ENCODE measurements around the gene DENND6B.

Gene DENND6B

DNA sequence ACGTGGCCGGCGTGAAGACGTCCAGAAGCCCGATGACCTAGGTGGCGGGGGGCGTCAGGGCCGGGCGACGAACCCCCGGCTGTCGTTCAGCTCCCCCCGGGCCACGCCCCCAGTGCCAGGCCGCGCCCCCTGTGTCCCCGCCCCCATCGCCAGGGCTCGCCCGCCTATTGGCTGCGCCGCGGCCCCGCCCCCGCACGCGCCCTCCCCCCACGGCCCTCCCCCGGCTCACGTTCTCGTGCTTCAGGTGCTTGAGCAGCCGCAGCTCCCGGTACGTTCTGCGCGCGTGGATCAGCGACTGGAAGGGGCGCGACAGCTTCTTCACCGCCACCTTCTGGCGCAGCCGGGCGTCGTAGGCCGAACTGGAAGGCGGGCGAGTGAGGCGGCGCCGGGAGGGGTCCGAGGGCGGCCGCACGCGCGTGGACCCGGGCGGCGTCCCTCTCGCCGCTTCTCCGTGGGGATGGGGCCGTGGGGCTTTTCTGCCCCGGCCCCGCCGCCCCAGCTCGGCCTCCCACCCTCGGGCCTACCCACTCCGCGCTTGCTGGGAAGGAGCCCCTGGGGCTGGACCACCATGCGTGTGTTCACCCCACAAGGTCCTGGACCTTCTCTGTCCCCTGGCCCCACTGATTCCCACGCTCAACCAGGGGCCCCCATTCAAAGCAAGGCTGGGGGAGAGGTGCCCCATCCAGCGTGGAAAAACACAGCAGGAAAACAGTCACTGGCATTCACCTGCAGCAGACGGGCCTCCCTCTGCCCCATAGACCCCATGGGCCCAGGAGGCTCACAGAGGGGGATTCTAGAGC, 59.0 kb downstream of the DENND6B start:
- Histone ChIP-seq H3K9me3 (ENCODE audit: control insufficient read depth, low read length) (peaks cover 6% of the 10 kb centered on the region), H3K4me1 (ENCODE audit: control insufficient read depth, insufficient read depth, low read length, poor library complexity, severe bottlenecking) (peaks cover 20% of the 10 kb centered on the region), H3K36me3 (ENCODE audit: control insufficient read depth, insufficient read depth, low read length) (no peaks in the 10 kb centered on the region), H3K27ac (ENCODE audit: low read depth, low read length, severe bottlenecking) (no peak overlapping the region), H3K4me3 (ENCODE audit: extremely low read depth, insufficient read depth, low read length, poor library complexity, severe bottlenecking) (no peak overlapping the region)
- WGBS, 2 experiments (ENCODE audit: insufficient coverage in 2 of 2): 54 to 56% methylated on average over 30 to 57 of the region's 75 CpGs

DNA sequence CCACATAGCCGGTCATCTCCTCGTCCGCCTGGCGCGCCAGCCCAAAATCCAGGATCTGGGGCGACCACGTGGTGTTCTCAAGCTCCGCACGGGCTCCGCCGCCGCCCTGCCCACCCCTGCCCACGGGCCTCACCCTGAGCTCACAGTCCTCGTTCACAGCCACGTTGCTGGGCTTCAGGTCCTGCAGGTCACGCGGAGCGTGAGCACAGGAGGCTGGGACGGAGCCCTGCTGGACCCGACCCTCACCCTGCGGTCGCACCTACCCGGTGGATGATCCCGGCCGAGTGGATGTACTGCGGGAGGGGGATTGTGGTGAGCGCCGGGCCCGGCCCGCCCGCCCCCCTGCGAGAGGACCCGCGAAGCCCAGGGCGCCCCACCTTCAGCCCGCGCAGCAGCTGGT, 59.8 kb downstream of the DENND6B start:
- peaks cover 16% of the 10 kb centered on the region for H3K4me1 ChIP-seq (ENCODE audit: control insufficient read depth, insufficient read depth, low read length, poor library complexity, severe bottlenecking)
- no peaks in the 10 kb centered on the region for H3K36me3 ChIP-seq (ENCODE audit: control insufficient read depth, insufficient read depth, low read length)
- H3K9me3 ChIP-seq (ENCODE audit: control insufficient read depth, low read length): peaks cover 6% of the 10 kb centered on the region
- 84 to 91% methylated on average over 29 to 37 of the region's 37 CpGs for WGBS, 2 experiments (ENCODE audit: insufficient coverage in 2 of 2)
- H3K4me3 ChIP-seq (ENCODE audit: extremely low read depth, insufficient read depth, low read length, poor library complexity, severe bottlenecking): no peak overlapping the region
- H3K27ac ChIP-seq (ENCODE audit: low read depth, low read length, severe bottlenecking): no peak overlapping the region

DNA sequence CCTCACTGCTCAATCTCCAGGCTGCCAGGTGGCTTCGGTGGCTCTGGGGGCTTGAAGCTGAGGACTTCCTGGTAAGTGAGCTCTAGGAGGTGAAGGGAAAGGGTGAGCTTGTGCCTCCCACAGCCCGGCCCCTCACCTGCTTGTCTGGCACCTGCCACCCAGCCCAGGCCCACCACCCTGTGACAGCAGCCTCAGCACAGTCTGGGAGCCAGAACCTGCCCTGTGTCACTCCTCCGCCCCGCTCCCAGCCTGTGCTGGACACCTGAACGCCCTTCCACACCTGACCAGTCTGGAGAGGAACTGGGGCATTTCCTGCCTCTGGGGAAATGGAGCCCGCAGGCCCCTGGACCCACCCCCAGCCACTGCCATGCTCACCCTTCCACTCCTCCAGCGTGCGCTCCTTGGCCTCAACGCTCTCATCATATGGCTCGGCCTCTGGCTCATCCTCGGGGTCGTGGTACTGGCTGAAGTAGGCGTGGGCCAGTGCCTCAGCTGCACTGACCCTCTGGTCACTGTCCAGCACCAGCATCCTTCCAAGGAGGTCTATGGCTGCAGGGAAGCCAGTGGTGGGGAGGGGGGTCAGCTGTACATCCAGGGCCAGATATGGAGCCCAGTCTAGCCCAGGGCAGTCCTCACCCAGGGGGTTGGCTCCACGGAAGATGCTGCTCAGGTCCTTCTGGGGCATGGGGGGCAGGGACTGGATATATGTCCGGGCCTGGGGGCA, 61.7 kb downstream of the DENND6B start:
- Histone ChIP-seq H3K4me3 (ENCODE audit: extremely low read depth, insufficient read depth, low read length, poor library complexity, severe bottlenecking) (no peak overlapping the region), H3K4me1 (ENCODE audit: control insufficient read depth, insufficient read depth, low read length, poor library complexity, severe bottlenecking) (peaks cover 9% of the 10 kb centered on the region), H3K36me3 (ENCODE audit: control insufficient read depth, insufficient read depth, low read length) (no peaks in the 10 kb centered on the region), H3K9me3 (ENCODE audit: control insufficient read depth, low read length) (peaks cover 6% of the 10 kb centered on the region), H3K27ac (ENCODE audit: low read depth, low read length, severe bottlenecking) (no peak overlapping the region)
- WGBS, 2 experiments (ENCODE audit: insufficient coverage in 2 of 2): 86 to 91% methylated on average over 12 to 13 of the region's 15 CpGs

DNA sequence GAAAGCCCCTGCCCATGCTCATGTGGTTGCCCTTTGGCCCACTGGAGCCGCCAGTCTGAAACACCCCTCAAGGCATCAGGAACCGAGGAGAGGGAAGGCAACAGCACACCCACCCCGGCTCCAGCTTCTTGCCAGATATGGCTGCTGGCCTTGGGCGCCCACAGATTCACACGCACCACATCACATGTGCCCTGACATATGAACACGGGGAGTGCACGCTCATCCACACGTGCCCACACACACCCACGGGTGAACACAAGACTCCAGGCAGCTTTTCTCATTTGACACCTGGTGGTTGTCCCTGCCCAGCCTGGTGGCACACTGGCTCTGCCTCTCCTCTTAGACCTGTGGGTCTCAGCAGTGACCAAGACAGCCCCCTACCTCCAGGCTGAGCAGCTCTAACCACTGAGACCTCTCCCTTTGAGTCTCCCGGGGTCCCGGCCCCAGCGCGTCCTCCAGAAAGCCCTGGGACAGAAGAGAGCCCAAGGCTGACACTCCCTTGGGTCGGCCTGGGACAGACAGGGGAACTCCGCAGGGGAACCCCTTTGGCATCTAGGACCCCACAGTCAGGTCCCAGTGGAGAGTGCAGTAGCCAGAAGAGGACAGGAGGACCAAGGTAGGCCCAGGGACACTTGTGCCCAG, 62.6 kb downstream of the DENND6B start:
- 84 to 95% methylated on average over 11 to 14 of the region's 15 CpGs for WGBS, 2 experiments (ENCODE audit: insufficient coverage in 2 of 2)
- H3K27ac ChIP-seq (ENCODE audit: low read depth, low read length, severe bottlenecking): no peak overlapping the region
- H3K4me1 ChIP-seq (ENCODE audit: control insufficient read depth, insufficient read depth, low read length, poor library complexity, severe bottlenecking): peaks cover 5% of the 10 kb centered on the region
- no peak overlapping the region for H3K4me3 ChIP-seq (ENCODE audit: extremely low read depth, insufficient read depth, low read length, poor library complexity, severe bottlenecking)
- no peaks in the 10 kb centered on the region for H3K36me3 ChIP-seq (ENCODE audit: control insufficient read depth, insufficient read depth, low read length)
- peaks cover 6% of the 10 kb centered on the region for H3K9me3 ChIP-seq (ENCODE audit: control insufficient read depth, low read length)

DNA sequence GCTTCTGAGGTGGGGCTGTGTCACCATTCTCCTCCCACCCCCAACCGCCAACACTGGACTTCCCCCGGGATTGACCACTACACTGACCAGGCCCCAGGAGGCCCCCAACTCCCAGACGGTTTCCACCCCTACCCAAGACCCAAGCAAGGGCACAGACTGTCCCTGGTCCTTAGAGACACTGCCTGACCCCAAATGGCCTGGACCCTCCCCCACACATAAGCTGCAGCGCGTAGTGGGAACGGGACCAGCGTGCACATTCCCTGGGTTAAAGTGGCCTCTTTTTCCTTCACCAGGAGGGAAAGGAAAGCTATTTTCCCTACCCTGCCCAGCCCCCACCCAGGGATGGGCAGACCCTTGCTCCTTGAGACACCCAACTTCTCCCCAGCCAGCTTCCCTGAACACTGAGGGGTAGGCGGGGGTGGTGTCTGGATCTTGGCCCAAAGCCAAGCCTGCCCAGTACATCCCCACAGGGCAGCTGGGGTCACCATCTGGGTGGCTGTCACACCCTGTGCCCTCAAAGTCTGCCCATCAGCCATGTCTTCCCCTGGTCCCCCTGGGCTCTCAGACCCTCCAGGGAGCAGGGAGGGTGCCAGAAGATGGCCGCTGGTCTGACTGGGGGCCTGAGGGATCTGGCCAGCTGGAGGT, 63.7 kb downstream of the DENND6B start:
- no peak overlapping the region for H3K4me3 ChIP-seq (ENCODE audit: extremely low read depth, insufficient read depth, low read length, poor library complexity, severe bottlenecking)
- peaks cover 6% of the 10 kb centered on the region for H3K9me3 ChIP-seq (ENCODE audit: control insufficient read depth, low read length)
- WGBS, 2 experiments (ENCODE audit: insufficient coverage in 2 of 2): 84 to 92% methylated on average over 5 to 6 of the region's 9 CpGs
- H3K27ac ChIP-seq (ENCODE audit: low read depth, low read length, severe bottlenecking): no peak overlapping the region
- peaks cover 5% of the 10 kb centered on the region for H3K4me1 ChIP-seq (ENCODE audit: control insufficient read depth, insufficient read depth, low read length, poor library complexity, severe bottlenecking)
- peaks cover under 1% of the 10 kb centered on the region for H3K36me3 ChIP-seq (ENCODE audit: control insufficient read depth, insufficient read depth, low read length)

DNA sequence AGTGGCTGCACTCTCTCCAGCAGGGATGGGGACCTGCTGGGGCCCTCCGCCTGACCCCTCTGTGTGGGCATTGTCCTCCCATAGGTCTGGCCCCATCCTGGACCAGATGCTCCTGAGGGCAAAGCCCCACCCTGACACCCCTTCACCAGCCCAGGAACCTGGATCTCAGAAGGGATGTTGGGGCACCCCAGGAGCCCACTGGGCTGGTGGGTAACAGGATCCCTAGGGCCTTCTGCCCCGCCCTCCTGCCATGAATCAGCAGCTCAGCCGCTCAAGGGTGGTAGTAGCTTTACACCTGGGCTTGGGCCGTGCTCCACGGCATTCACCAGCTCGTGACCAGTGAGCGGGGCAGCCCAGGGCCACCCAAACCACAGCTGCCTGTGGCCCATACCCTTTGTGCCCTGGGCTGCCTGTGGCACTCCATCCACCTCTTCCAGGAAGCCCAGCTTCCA, 64.3 kb downstream of the DENND6B start:
- Histone ChIP-seq H3K4me3 (ENCODE audit: extremely low read depth, insufficient read depth, low read length, poor library complexity, severe bottlenecking) (peak overlapping the region; percentile 52), H3K4me1 (ENCODE audit: control insufficient read depth, insufficient read depth, low read length, poor library complexity, severe bottlenecking) (peaks cover 5% of the 10 kb centered on the region), H3K27ac (ENCODE audit: low read depth, low read length, severe bottlenecking) (no peak overlapping the region), H3K9me3 (ENCODE audit: control insufficient read depth, low read length) (peaks cover 6% of the 10 kb centered on the region), H3K36me3 (ENCODE audit: control insufficient read depth, insufficient read depth, low read length) (peaks cover 7% of the 10 kb centered on the region)
- 73 to 80% methylated on average over 7 of the region's 7 CpGs for WGBS, 2 experiments (ENCODE audit: insufficient coverage in 2 of 2)

DNA sequence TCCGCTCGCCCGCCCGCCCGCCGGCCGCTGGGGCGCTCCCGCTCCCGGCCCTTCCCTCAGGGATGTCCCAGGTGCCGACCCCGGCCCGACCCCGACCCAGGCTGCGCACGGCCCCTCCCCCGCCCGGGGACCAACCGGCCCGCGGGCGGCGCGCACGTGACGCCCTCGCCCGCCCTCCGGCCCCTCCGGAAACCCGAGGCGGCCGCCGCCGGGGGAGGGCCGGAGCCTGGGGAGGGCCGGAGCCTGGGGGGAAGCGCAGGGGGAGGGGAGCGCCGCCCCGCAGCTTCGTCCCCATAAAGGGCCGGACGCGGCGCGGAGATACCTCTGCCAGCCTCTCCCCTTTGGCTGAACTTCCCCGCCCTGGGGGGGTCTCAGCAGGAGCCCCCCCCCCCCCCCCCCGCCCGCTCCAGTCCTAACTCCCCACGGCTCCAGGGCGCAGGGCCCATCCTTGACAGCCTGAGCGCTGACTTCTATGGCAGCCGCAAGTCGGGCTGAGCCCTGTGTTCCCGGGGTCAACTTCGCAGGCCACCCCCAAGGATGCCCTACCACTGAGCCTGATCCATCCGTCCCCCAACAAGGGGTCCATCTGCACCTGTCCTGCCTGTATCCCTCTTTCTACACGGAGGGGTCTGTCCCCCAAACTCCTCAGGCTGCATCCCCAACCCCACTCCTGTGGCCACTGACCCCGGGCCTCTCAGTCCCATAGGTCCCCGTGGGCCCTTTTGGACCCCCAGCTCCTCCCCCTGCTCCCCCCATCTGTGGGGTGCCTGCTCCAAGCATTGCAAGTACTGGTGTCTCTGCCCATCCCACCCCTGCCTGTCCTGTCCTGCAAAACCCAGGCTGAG, 65.0 kb downstream of the DENND6B start, which contains the start of gene MAPK12:
MAPK12 (minus strand) TSS at position 69 of the 845 bp plus-strand sequence. CDS start 174 bp downstream, outside the sequence.
- Histone ChIP-seq H3K36me3 (ENCODE audit: control insufficient read depth, insufficient read depth, low read length) (peaks cover 12% of the 10 kb centered on the region), H3K4me3 (ENCODE audit: extremely low read depth, insufficient read depth, low read length, poor library complexity, severe bottlenecking) (peak within 1 kb of the TSS; percentile 52), H3K9me3 (ENCODE audit: control insufficient read depth, low read length) (peaks cover under 1% of the 10 kb centered on the region), H3K27ac (ENCODE audit: low read depth, low read length, severe bottlenecking) (no peak within 1 kb of the TSS), H3K4me1 (ENCODE audit: control insufficient read depth, insufficient read depth, low read length, poor library complexity, severe bottlenecking) (peaks cover 5% of the 10 kb centered on the region)
- WGBS, 2 experiments (ENCODE audit: insufficient coverage in 2 of 2): 6 to 10% methylated on average over 40 to 54 of the region's 61 CpGs

DNA sequence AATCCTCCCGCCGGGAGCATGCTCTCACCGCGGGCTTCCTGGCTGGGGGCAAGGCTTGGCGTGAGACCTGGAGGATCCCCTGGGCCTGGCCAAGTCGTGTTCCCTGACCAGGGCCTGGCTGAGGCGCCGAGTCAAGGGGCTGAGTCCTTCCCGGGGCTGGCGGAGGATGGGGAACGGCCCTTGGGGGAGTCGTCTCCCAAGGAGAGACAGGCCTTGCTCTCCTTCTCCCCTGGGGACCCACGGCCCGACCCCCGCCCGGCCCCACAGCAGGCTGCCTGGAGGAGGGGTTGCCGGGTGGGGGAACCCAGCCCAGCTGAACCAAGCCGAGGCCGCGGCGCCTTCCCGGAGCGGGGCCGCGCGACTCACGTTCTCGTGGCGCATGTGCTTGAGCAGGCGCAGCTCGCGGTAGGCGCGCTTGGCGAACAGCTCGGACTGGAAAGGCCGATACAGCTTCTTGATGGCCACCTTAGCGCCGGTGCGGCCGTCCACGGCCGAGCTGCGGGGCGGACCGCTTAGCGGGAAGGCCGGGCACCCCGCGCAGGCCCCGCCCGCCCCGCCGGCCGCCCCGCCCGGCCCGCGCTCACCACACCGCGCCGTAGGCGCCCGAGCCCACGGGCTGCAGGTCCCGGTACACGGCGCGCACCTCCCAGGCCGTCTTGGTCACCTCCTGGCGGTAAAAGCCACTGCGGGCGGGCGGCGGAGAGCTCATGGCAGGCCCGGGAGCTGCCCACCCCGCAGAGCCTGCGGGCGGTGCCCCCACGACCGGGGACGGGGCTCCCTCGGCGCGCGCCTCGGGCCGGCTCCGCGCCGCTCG, 65.8 kb downstream of the DENND6B start:
- H3K4me3 ChIP-seq (ENCODE audit: extremely low read depth, insufficient read depth, low read length, poor library complexity, severe bottlenecking): peak overlapping the region; percentile 52
- H3K36me3 ChIP-seq (ENCODE audit: control insufficient read depth, insufficient read depth, low read length): peaks cover 16% of the 10 kb centered on the region
- no peak overlapping the region for H3K27ac ChIP-seq (ENCODE audit: low read depth, low read length, severe bottlenecking)
- H3K4me1 ChIP-seq (ENCODE audit: control insufficient read depth, insufficient read depth, low read length, poor library complexity, severe bottlenecking): peaks cover 5% of the 10 kb centered on the region
- H3K9me3 ChIP-seq (ENCODE audit: control insufficient read depth, low read length): no peaks in the 10 kb centered on the region
- 1% methylated on average over 52 to 81 of the region's 92 CpGs for WGBS, 2 experiments (ENCODE audit: insufficient coverage in 2 of 2)

DNA sequence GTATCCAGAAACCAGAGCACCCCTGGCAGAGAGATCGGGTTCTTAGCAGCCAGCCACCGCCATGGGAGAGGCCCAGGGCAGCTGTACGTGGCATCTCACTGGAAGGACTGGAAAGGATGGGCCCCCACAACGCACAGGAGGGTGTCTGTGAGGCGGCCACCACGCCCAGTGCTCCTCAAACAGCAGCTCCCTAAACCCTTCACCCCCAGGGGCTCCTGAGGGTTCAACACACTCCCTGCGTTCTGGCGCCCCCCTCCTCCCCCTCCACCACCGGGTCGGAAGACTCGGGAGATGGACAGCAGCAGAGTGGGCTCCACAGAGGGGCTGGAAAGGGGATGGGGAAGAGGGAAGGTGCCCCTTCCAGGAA, 66.4 kb downstream of the DENND6B start:
- H3K4me1 ChIP-seq (ENCODE audit: control insufficient read depth, insufficient read depth, low read length, poor library complexity, severe bottlenecking): peaks cover 5% of the 10 kb centered on the region
- 71 to 74% methylated on average over 4 of the region's 11 CpGs for WGBS, 2 experiments (ENCODE audit: insufficient coverage in 2 of 2)
- no peak overlapping the region for H3K27ac ChIP-seq (ENCODE audit: low read depth, low read length, severe bottlenecking)
- peaks cover 20% of the 10 kb centered on the region for H3K36me3 ChIP-seq (ENCODE audit: control insufficient read depth, insufficient read depth, low read length)
- no peaks in the 10 kb centered on the region for H3K9me3 ChIP-seq (ENCODE audit: control insufficient read depth, low read length)
- H3K4me3 ChIP-seq (ENCODE audit: extremely low read depth, insufficient read depth, low read length, poor library complexity, severe bottlenecking): peak overlapping the region; percentile 52
